NCI-H2081 treated with DMSO at 0.1 percent for 48 hours (cell line): ENCODE results near the gene ASB10.

Source experiments
- DNase-seq: peaks from one replicate; lab custom pipeline; 2025; lab: John Stamatoyannopoulos, UW

ASB10 gene

GRCh38 chr7:151135866-151136843 is 50.9 kb downstream of the ASB10 start:
- no peak for DNase-seq

GRCh38 chr7:151135525-151135845 is 51.6 kb downstream of the ASB10 start:
- no peak for DNase-seq

GRCh38 chr7:151134743-151135524 is 52.1 kb downstream of the ASB10 start:
- DNase-seq = no peak

GRCh38 chr7:151133986-151134742 is 52.9 kb downstream of the ASB10 start:
- no peak for DNase-seq

- DNase-seq = no peak
These were observed 53.6 kb downstream of the ASB10 start for GRCh38 chr7:151133266-151133985.

- DNase-seq = no peak
These were observed 54.4 kb downstream of the ASB10 start for GRCh38 chr7:151132461-151133205.

GRCh38 chr7:151131592-151132293 is 55.3 kb downstream of the ASB10 start:
- DNase-seq = no peak

- no peak for DNase-seq
These were observed 55.8 kb downstream of the ASB10 start for GRCh38 chr7:151131224-151131591.

GRCh38 chr7:151130741-151131157 is 56.3 kb downstream of the ASB10 start:
- no peak for DNase-seq

- DNase-seq = no peak
These were observed 57.0 kb downstream of the ASB10 start for GRCh38 chr7:151129960-151130591.

GRCh38 chr7:151129117-151129959 is 57.7 kb downstream of the ASB10 start:
- no peak for DNase-seq

GRCh38 chr7:151128716-151129115 is 58.3 kb downstream of the ASB10 start:
- DNase-seq = no peak

GRCh38 chr7:151128144-151128543 is 58.9 kb downstream of the ASB10 start:
- no peak for DNase-seq

GRCh38 chr7:151126491-151127137 is 60.4 kb downstream of the ASB10 start:
- no peak for DNase-seq

GRCh38 chr7:151125846-151126481 is 61.1 kb downstream of the ASB10 start:
- DNase-seq = no peak
